A172 (cell line): ENCODE results near the gene EPB41L4B. TPM values are rescaled to one million over a fixed set of nuclear protein-coding genes. Genes with fewer than 3 reads are reported as not detected.

Experiments
- DNase-seq: peaks from one replicate; pipeline ENCODE4 v3.0.0-alpha.2; 2015; ENCODE audit warnings: low spot score
- total RNA-seq: library from RNA; depleted of rRNA; stranded (reverse); fragments of >200 nt; shearing (Covaris generic); gene quantifications from 2 replicates; pipeline ENCODE4 v1.2.3, GENCODE V29; 2014; rRNA removed

The EPB41L4B gene
- total RNA-seq, 1 experiment from 2014 or later: 1.7 TPM

- DNase-seq: no peak
Observed at GRCh38 chr9:109122726-109123621, 197.9 kb downstream of the EPB41L4B start.

Other genes with a start within 250 kb of the EPB41L4B start
- gene TMEM245, start 201.1 kb downstream of the EPB41L4B start, total RNA-seq: 45.5 and 46.0 TPM in 2 replicates
- not detected in 2 replicates for gene FRRS1L, start 153.8 kb downstream of the EPB41L4B start, total RNA-seq
- gene PTPN3, start 177.2 kb upstream of the EPB41L4B start, total RNA-seq: 7.8 and 10.3 TPM in 2 replicates